ENCODE data around the gene TRIM38. TPM values are rescaled to one million over a fixed set of nuclear protein-coding genes. Genes with fewer than 3 reads are reported as not detected.

The TRIM38 gene
- total RNA-seq, 1 experiment from 2014 or later = 0.70 TPM

DNA sequence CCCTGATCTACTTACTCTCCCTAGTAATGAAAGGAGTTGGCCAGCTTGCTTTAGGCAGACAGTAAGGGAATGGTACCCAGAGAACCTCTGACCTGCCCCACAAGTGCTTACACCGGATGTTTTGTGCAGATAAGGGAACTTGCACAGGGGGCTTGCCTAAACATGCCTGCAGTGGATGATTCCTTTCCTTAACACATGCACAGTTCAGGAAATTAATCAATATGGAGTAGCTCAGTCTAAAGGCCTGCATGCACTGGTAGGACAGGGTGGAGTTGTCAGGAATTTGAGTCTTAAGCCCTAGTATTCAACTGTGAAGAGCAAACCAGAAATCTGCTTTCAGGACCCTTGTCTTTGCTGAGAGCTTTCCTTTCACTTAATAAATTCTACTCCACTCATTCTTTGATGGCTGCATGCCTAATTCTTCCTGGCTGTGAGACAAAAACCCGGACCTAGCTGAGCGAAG, 3.9 kb upstream of the TRIM38 start:
- POLR2A ChIA-PET = no interaction called here

DNA sequence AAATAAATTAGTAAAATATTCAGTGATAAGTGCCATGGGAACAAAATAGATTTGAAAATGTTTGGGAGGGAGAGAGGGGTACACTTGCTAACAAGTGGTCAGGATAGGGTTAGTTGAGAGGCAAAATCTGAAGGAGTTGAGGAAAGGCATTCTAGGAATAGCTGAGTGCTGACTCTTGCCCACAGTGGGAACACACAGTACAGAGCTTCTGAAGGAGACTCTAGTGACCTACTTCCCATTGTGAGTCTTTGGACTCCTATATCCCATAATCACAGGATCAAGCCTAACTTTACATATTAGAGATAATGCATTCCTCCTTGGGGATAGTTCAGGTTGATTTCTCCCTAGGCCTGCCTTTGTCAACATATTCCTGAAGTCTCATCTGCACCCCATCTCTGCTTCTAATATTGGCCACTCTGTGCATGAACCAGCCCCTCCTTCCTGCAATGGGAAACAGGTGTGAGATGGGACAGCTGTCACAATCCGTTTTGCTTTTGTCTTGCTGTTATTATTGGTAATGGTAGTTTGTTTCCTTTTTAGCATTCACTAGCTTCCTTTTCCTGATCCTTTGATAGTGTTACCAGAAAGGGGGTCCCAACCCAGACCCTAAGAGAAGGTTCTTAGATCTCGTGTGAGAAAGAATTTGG, 2.6 kb upstream of the TRIM38 start:
- peaks cover 17% of the 10 kb centered on the region for H3K4me1 Mint-ChIP-seq (ENCODE audit: low read depth, unreplicated experiment)
- Histone ChIP-seq H3K9me3 (peaks cover 5% of the 10 kb centered on the region; the same call in 1 of the 2 replicates), H3K4me3 (ENCODE audit: low read depth, low read length) (no peak overlapping the region), H3K36me3 (ENCODE audit: control insufficient read depth, insufficient read depth, low read length) (no peaks in the 10 kb centered on the region), H3K4me1 (peaks cover 11% of the 10 kb centered on the region; the same call in 1 of the 2 replicates), H3K27me3 (replicated peaks; ENCODE audit: control insufficient read depth, insufficient read depth, low read length) (no peaks in the 10 kb centered on the region)
- H3K4me3 Mint-ChIP-seq (ENCODE audit: unreplicated experiment) = no peak overlapping the region
- no peaks in the 10 kb centered on the region for H3K36me3 Mint-ChIP-seq (ENCODE audit: insufficient read depth, unreplicated experiment)
- H3K27ac Mint-ChIP-seq (ENCODE audit: unreplicated experiment) = no peak overlapping the region
- CTCF ChIA-PET = no interaction called here
- no peaks in the 10 kb centered on the region for H3K27me3 Mint-ChIP-seq (ENCODE audit: insufficient read depth, unreplicated experiment)
- H3K9me3 Mint-ChIP-seq (ENCODE audit: unreplicated experiment) = peaks cover 29% of the 10 kb centered on the region
- TF ChIP-seq, protein P1, sequence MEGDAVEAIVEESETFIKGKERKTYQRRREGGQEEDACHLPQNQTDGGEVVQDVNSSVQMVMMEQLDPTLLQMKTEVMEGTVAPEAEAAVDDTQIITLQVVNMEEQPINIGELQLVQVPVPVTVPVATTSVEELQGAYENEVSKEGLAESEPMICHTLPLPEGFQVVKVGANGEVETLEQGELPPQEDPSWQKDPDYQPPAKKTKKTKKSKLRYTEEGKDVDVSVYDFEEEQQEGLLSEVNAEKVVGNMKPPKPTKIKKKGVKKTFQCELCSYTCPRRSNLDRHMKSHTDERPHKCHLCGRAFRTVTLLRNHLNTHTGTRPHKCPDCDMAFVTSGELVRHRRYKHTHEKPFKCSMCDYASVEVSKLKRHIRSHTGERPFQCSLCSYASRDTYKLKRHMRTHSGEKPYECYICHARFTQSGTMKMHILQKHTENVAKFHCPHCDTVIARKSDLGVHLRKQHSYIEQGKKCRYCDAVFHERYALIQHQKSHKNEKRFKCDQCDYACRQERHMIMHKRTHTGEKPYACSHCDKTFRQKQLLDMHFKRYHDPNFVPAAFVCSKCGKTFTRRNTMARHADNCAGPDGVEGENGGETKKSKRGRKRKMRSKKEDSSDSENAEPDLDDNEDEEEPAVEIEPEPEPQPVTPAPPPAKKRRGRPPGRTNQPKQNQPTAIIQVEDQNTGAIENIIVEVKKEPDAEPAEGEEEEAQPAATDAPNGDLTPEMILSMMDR (IDR thresholded peaks at IDR 0.05; ENCODE audit: insufficient read depth in 1 of 2, low read depth in 1 of 2, low read length in 1 of 2, severe bottlenecking in 1 of 2, unreplicated experiment in 1 of 2) = no peak
- no TSS peak for BruUV-seq (replicated peaks)
- POLR2A ChIA-PET = no interaction called here
- DNase-seq = no peak
- intact Hi-C loops (cut with micrococcal nuclease; ENCODE audit: unreplicated experiment) = no loop called here

More for the DNA sequence above, 3.9 kb upstream of the TRIM38 start:
- no peaks in the 10 kb centered on the region for H3K36me3 ChIP-seq (ENCODE audit: control insufficient read depth, insufficient read depth, low read length)
- peaks cover 5% of the 10 kb centered on the region; the same call in 1 of the 2 replicates for H3K9me3 ChIP-seq
- TF ChIP-seq, protein P1 (IDR thresholded peaks at IDR 0.05; ENCODE audit: insufficient read depth in 1 of 2, low read depth in 1 of 2, low read length in 1 of 2, severe bottlenecking in 1 of 2, unreplicated experiment in 1 of 2) = no peak
- Mint-ChIP-seq H3K36me3 (ENCODE audit: insufficient read depth, unreplicated experiment) (no peaks in the 10 kb centered on the region), H3K27me3 (ENCODE audit: insufficient read depth, unreplicated experiment) (no peaks in the 10 kb centered on the region), H3K4me3 (ENCODE audit: unreplicated experiment) (no peak overlapping the region), H3K27ac (ENCODE audit: unreplicated experiment) (no peak overlapping the region), H3K9me3 (ENCODE audit: unreplicated experiment) (peaks cover 29% of the 10 kb centered on the region), H3K4me1 (ENCODE audit: low read depth, unreplicated experiment) (peaks cover 17% of the 10 kb centered on the region)
- H3K4me3 ChIP-seq (ENCODE audit: low read depth, low read length) = no peak overlapping the region
- BruUV-seq (replicated peaks) = no TSS peak
- intact Hi-C loops (cut with micrococcal nuclease; ENCODE audit: unreplicated experiment) = no loop called here
- H3K4me1 ChIP-seq = peaks cover 9% of the 10 kb centered on the region; the same call in 1 of the 2 replicates
- no peaks in the 10 kb centered on the region for H3K27me3 ChIP-seq (replicated peaks; ENCODE audit: control insufficient read depth, insufficient read depth, low read length)
- CTCF ChIA-PET = no interaction called here
- DNase-seq = no peak

DNA sequence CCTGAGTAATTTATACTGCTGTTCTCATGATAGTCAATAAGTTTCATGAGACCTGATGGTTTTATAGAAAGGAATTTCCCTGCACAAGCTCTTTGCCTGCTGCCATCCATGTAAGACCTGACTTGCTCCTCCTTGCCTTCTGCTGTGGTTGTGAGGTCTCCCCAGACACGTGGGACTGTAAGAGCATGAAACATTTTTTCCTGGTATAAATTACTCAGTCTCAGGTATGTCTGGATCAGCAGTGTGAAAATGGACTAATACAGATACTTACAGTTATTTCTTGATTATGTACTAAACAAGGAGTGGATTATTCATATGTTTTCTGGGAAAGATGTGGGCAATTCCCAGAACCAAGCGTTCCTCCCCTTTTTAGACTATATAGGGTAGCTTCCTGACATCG, 1.9 kb upstream of the TRIM38 start:
- Mint-ChIP-seq H3K4me1 (ENCODE audit: low read depth, unreplicated experiment) (peaks cover 17% of the 10 kb centered on the region), H3K4me3 (ENCODE audit: unreplicated experiment) (no peak overlapping the region), H3K36me3 (ENCODE audit: insufficient read depth, unreplicated experiment) (no peaks in the 10 kb centered on the region), H3K9me3 (ENCODE audit: unreplicated experiment) (peaks cover 29% of the 10 kb centered on the region), H3K27ac (ENCODE audit: unreplicated experiment) (no peak overlapping the region), H3K27me3 (ENCODE audit: insufficient read depth, unreplicated experiment) (no peaks in the 10 kb centered on the region)
- ChIA-PET POLR2A (no interaction called here), CTCF (no interaction called here)
- Histone ChIP-seq H3K4me1 (peaks cover 11% of the 10 kb centered on the region; the same call in 1 of the 2 replicates), H3K9me3 (peaks cover 5% of the 10 kb centered on the region; the same call in 1 of the 2 replicates), H3K27me3 (replicated peaks; ENCODE audit: control insufficient read depth, insufficient read depth, low read length) (no peaks in the 10 kb centered on the region), H3K4me3 (ENCODE audit: low read depth, low read length) (no peak overlapping the region), H3K36me3 (ENCODE audit: control insufficient read depth, insufficient read depth, low read length) (no peaks in the 10 kb centered on the region)
- DNase-seq = no peak
- no TSS peak for BruUV-seq (replicated peaks)
- TF ChIP-seq, protein P1 (IDR thresholded peaks at IDR 0.05; ENCODE audit: insufficient read depth in 1 of 2, low read depth in 1 of 2, low read length in 1 of 2, severe bottlenecking in 1 of 2, unreplicated experiment in 1 of 2) = no peak
- intact Hi-C loops (cut with micrococcal nuclease; ENCODE audit: unreplicated experiment) = no loop called here
